ENCODE data around the gene NINJ2.

- TF ChIP-seq CTCF (IDR thresholded peaks at IDR 0.05), result no peak
- no peak for TF ChIP-seq POLR2A (IDR thresholded peaks at IDR 0.05)
Measured at GRCh38 chr12:560691-561390, 102.4 kb downstream of the NINJ2 start.
